Stimulated activated CD8-positive, alpha-beta memory T cell treated with anti-CD3 and anti-CD28 coated beads, Interleukin-4, amount 100 ng/mL, for 48 hours (primary cell): Measurements from ENCODE around the gene ERC1.

Experiments
- DNase-seq: peaks from one replicate; pipeline ENCODE4 v3.0.0-alpha.2; 2020

The ERC1 gene

DNA sequence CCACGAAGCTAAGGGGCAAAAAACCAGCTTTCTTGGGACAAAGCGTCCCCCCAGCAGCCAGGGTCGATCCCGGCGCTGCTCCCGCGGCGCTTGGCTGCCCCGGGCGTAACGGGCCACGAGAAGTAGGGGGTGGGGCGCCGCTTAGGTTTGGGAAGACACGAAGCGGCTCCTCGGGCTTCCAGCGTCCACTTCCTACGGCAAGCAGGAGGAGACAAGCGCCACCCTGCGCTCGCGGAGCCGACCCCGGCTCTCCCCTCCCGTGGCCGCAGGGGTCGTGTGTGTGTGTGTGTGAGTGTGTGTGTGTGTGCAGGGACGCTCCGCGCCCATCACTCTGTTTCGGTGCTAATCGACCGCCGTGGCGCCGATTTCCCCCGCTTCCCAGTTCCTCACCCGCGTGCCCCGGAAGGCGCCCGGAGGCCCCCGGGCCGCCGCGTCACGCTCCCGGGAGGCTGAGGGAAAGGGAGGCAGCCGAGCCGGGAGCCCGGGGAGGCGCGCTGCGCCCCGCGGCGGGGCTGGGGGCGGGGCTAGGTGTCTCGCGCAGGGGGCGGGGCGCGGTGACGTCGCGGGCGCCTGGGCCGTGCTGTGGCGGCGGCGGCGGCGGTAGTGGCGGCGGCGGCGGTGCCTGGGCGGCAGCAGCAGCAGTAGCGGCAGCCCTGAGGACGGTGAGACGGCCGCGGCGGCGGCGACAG is at the start of gene ERC1:
Gene ERC1 (plus strand): TSS at position 563 of the 689 bp plus-strand sequence. CDS start 36,681 bp downstream, outside the sequence.
- peak; percentile 86 for DNase-seq

DNA sequence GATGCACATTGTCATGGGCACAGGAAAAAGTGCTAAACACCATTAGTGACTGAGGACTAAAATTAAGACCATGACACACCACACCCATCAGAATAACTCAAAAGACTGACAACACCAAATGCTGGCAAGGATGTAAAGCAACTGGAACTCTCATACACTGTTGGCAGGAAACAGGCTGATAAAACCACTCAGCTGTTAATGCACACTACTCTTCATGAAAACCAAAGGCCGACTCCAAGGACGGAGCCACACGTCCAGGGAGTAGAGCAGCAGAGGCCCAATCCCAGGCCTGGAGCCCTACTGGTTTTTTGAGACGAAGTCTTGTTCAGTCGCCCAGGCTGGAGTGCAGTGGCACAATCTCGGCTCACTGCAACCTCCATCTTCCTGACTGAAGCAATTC is 48.0 kb upstream of the ERC1 start:
- DNase-seq = no peak

DNA sequence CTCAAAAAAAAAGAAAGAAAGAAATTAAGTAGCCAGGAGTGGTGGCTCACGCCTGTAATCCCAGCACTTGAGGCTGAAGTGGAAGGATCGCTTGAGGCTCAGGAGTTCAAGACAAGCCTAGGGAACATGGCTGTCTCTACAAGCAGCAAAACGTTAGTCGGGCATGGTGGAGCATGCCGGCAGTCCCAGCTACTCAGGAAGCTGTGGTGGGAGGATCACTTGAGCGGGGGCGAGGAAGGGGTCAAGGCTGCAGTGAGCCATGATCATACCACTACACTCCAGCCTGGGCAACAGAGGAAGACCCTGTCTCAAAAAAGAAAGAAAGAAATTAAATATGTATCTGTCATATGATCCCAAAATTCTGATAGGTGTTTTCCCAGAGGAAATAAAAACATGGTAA is 46.8 kb upstream of the ERC1 start:
- no peak for DNase-seq

DNA sequence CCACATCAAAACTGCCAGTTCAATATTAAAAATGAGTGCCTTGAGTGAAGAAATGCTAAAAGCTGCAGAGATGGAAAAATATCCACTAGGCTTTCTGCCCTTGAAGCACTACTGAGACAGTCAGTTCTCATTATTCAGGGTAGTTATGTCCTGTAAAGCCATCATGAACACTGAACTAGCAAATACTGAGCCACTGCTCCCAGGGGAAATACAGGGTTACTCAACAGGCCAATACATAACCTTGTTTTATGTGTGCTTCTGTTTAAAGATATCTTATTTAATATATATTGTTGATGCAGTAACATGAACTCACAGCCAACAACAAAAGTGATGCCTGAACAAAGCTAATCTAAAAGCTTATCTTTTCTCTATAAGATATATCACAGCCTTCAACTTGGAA is 44.8 kb upstream of the ERC1 start:
- no peak for DNase-seq

DNA sequence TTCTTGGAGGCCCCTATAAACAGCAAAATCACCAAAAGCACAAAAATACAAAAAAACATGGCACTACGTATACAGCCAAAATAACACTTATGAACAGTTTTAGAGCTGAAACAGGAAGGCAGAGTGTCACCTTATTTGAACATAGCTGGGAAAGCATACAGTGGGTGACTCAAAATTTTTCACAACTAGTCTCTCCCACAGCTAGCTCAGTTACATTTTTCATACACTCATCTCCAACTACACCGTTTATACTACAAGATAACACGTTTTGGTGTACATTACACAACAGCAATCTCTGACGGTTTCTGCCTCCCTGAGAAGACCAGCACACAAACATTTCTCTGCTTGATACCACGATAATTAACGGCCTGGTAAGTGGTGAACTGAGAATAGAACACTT is 44.4 kb upstream of the ERC1 start:
- DNase-seq = no peak

DNA sequence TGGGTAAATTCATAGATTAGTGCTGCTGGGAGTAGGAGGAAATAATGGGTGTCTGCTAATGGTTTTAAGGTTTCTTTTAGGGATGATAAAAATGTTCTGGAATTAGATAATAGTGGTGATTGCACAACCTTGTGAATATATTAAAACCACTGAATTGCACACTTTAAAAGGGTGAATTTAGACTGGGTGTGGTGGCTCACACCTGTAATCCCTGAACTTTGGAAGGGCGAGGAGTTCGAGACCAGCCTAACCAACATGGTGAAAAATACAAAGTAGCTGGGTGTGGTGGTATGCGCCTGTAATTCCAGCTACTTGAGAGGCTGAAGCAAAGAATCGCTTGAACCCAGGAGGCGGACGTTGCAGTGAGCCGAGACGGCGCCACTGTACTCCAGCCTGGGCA is 42.8 kb upstream of the ERC1 start:
- DNase-seq = no peak

DNA sequence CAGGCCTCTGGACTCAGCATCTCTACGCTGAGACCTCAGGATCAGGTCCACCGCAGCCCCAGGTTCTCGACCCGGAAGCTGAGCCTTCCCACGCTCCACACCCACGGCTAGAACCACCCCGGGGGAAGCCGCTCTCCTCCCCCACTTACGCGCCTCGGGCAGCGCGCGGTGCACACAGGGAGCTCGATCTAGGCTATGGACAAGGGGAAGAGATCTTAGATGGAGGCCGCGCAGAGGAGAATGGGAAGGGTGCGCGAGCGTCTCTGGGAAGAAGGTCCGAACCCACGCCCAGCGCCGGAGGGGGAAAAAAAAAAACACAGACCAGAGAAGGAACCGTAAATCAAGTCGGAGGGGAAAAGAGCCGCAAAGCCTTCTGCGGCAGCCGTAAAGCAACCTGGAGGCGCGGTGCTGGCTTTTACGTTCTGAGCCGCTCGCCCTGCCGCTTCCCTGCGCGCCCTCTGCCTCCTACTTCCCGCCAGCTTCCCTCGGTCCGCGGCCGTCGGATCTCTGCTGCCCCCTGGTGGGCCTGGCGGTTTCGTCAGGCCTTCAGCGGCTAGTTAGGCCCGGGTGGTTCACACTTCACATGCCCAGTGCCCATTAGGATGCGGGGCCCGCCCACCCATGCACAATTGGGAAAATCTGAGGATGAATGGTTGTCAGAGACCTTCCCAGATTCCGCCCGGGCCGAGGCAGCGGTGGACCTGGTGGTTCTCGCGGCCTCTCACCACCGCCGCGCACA is 41.4 kb upstream of the ERC1 start, which contains the start of gene RAD52:
Gene RAD52 (minus strand): TSS at position 242 of the 739 bp plus-strand sequence. CDS start 16,636 bp downstream, outside the sequence.
- DNase-seq = peak; percentile 99

DNA sequence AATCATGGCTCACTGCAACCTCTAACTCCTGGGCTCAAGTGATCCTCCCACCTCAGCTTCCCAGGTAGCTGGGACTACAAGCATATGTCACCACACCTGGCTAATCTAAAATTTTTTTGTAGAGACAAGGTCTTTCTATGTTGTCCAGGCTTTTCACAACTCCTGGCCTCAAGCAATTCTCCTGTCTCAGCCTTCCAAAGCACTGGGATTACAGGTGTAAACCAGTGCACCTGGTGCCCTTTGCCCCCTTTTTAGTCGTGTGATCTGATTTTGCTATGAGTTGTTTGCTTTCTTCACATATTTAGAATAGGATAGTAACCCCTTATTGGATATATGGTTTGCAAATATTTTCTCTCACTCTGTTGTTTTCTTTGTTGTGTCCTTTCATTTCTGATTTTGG is 39.8 kb upstream of the ERC1 start:
- no peak for DNase-seq

DNA sequence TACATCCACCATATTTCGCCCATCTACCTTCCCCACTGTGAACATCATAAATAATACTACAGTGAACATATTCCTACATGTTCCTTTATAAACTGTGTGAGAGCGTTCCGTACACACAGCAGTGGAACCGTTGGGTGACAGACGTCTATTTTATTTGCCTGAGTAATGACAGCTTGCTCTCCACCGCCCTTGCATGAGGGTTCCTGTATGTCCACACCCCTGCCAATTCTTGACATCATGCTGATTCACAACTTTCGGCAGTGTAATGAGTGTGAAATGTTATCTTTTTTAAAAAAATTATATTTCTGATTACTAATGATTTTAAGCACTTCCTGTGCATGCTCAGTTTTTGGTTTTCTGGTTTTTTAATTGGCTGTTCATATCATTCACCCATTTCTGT is 37.2 kb upstream of the ERC1 start:
- no peak for DNase-seq

DNA sequence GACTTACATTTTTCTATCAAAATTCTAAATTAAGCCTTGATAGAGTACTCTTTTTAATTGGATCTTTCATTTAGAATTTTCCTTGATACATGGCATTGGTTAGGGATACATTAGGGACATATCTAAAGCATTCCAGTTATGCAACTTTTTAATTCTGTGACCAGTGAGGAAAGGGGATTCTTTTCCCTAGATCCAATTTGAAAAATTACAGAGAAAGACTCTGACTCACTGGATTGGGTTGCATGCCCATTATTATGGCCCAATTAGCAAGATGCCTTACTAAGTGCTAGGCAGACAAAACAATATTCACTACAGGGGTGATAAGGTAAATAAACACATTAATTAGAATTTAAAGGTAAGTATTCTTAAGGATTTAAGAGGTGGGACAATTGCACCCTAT is 36.3 kb upstream of the ERC1 start:
- DNase-seq = no peak

DNA sequence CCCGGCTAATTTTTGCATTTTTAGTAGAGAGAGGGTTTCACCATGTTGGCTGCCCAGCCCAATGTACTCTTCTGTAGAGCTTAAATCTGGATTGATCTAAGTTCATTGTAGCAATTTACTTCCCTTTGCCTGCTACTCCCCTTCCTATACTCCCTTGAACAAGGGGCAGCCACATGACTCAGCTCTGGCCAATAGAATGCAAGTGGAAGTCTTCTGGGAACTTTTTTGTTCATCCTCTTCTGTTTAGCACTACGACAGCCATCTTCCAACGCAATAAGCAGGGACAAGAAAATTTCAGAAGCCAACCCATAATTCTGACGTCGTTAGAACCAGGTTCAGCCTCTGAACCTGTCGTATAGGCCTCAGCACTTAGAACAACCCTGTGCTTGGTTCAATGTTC is 35.1 kb upstream of the ERC1 start:
- no peak for DNase-seq

DNA sequence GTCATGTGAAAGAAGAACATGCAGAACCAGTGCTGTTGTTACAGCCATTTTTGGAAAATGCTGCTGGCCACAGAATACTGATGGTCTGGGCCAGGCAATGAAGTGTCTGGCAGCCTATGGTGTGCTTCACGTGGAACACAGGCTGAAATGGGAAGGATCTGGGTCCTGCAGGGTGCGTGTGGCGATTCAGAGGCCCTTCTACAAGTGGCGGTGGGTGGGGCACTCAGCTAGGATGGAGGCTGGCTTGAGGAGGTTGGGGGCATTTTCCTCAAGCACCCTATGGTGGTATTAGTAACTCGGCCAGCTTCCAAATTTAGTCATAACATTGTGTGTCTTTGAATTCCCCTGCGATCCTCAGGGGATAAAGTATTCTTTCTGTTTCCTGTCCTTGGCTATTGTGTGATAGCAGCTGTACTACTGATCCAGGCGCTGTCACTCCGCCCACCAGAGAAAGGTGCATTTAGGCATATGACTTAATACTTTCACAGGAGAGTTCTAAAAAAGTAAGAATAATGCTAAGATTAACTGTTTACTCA is 32.4 kb upstream of the ERC1 start:
- DNase-seq = no peak

DNA sequence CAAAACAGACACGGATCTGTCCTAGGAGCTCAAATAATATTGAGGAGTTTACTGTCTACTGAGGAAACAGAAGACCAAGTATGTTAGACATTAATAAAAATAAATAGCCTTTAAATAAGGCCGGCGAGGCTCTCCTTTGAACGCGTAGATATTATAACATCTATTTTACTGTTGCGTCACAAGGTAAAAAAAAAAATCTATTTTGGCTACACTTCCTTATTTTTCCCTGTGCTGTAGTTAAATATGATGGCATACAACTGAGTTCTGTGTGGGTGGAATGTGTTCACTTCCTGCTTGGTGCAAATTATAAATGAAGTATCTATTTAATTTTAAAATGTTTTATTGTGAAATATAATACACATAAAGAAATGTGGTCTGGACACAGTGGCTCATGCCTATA is 24.3 kb upstream of the ERC1 start:
- DNase-seq = no peak

DNA sequence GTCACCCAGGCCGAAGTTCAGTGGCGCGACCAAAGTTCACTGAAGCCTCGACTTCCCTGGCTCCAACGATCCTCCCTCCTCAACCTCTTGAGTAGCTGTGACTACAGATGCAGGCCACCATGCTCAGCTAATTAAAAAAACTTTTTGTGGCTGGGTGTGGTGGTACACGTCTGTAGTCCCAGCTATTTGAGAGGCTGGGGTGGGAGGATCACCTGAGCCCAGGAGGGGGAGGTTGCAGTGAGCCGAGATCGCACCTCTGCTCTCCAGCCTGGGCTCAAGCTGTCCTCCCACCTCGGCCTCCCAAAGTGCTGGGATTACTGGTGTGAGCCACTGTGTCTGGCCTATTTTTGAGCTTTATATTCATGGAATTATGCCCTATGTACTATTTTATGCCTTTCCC is 23.4 kb upstream of the ERC1 start:
- no peak for DNase-seq

DNA sequence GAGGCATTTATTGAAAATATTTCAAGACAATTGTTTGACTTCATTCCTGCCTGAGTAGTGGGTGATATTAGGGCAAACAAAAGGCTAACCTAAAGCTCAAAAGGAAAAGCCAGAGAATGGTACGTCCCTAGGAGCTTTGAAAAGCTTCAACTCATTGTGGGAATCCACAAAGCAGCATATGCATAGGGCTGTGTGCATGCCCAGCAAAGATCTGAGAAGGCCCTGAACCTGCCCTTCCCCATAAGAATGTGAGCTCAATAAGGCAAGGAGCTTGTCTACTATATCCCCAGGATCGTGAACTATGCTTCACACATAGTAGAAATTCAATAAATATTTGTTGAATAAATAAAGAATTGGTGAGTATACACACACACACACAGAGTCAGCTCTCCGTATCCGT is 22.5 kb upstream of the ERC1 start:
- DNase-seq = no peak

DNA sequence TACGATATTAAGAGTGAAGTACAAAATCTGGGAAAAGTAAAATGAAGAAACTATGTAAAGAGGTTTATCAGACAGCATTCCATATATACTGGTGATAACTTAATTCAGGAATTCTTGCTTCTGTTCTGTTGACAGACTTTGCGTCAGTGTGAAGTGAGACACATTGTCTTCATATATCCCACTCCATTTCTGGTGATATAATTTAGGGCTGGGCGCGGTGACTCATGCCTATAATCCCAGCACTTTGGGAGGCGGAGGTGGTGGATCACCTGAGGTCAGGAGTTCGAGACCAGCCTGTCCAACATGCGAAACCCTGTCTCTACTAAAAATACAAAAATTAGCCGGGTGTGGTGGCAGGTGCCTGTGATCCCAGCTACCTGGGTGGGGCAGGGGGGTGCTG is 21.2 kb upstream of the ERC1 start:
- DNase-seq = no peak

DNA sequence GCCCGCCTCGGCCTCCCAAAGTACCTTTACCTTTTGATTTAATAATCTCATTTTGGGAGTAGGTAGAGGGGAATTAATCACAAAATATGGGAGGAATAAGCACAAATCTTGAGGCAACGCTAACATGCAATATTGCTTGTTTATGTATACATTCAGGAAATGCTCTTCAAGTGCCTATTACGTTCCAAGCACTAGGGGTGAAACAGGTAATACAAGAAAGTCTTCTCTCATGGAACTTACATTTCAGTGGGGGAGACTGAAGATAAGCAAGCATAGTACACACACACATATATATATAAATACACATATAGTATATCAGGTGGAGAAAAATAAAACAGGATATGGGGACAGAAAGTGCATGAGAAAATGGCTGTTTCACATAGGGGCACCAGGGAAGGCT is 19.0 kb upstream of the ERC1 start:
- DNase-seq = no peak

DNA sequence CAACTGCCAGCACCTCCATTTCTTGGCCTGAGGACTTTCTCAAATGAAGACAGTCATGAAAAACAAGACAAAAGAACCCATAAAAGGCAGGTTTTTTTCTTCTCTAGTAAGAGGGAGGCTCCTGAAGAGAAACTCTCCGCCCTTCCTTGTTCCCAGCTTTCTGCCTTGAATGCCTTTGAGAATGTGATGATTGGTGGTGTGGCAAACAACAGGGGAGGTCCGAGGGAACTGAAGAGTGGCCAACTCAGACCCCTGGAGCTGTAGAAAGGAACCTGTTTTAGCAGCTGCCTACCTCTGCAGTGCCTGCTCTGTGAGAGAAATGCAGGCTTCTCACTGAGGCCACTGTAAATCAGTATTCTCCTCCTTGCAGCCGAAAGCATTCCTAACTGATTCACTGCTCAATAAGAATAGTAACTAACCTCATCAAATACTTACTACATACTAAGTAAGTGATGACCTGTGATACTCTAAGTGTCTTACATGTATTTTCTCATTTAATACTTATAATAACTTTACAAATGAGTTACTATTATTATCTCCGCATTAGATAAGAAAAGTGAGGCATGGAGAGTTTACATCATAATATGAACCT is 16.7 kb upstream of the ERC1 start:
- no peak for DNase-seq

DNA sequence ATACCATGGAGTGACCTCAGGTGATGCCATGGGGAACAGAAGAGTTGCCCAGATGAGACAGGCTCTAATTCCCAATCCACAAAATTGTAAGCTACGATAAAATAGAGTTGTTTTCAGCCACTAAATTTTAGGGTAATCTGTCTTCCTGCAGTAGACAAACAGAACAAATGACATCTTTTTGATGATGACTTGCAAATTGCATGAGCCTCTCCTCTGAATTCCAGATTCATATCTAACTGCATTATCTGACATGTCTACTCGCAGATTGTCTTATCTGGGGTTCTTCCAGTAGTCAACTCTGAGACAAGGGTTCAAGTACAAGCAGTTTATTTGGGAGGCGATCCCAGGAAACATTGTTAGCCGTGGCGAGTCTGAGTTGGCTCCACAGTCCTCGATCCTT is 14.4 kb upstream of the ERC1 start:
- no peak for DNase-seq

DNA sequence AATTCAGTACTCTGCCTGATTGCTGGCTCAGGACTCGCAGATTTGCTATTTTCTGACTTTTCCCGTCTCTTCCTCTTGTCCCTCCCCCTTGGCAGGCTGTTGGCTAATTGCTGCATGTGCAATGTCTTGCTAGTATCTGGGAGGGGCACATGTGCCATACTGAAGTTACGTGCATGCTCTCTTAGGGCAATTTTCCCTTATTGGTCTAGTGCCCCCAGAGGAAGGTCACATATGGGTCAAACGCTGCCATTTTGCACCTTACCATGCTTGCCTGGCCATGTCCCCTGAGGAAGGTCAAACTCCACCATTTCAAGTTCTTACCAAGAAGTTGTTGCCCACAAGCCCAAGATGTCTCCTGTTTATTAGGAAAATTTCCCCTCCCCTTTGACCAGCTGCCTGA is 13.9 kb upstream of the ERC1 start:
- no peak for DNase-seq

DNA sequence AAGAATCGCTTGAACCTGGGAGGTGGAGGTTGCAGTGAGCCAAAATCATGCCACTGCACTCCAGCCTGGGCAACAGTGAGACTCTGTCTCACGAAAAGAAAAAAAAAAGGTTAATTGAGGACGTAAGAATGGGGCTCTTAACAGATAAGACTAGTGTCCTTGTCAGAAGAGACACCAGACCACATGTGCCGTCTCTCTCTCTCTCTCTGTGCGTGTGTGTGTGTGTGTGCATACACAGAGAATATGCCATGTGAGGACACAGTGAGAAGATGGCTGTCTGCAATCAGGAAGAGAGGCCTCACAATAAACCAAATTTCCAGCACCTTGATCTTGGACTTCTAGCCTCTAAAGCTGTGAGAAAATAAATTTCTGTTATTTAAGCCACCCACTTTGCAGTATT is 11.7 kb upstream of the ERC1 start:
- no peak for DNase-seq

DNA sequence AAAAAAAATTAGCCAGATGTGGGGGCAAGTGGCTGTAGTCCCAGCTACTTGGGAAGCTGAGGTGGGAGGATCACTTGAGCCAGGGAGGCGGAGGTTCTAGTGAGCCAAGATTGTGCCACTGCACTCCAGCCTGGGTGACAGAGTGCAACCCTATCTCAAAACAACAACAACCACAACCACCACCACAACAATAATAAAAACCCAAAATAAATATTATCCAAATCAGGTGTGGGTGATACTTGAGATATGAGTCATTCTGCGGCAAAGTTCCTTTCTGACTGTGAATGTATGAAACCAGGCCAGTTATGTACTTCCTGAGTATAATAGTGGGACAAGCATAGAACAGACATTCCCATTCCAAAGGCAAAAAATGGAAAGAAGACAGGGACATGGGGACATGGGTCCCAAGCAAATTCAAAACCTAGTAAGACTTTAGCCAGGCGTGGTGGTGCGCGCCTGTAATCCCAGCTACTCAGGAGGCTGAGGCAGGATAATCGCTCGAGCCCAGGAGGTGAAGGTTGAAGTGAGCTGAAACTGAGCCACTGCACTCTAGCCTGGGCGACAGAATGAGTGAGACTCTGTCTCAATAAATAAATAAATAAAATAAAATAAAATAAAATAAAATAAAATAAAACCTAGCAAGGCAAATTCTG is 9.7 kb upstream of the ERC1 start:
- DNase-seq = no peak

DNA sequence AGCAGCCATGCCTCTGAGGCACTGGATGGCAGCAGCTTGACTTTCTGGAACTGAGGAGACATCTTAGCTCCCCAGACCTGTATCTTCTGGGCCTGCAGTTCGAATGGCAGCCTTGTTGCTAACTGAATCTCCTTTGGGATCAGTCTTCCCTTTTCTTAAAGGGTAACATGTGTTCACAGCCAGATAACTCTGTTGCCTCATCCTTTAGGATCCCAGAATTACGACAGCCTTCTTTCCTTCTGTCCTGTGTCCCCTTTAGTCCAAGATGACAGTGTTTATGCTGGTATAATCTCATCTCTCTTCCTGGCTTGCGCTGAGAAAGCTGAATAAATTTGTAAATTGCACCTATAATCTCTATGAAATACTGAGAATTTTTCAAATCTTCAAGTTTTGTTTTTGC is 9.1 kb upstream of the ERC1 start:
- DNase-seq = no peak

DNA sequence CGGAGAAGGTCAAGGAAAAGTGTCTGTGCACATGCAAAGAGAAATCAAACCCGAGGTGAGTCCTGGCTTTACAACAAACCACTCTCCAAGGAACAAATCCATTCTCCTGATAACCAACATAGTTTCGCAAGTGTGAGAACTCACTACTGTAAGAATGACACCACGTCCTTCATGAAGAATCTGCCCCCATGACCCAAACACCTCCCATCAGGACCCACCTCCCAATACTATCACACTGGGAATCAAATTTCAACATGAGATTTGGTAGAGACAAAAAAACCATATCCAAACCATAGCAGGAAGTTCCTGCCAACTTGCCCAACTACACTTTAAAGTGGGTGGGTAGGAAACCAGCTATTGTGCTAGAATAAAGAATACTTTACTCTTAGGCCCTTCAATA is 2.4 kb upstream of the ERC1 start:
- no peak for DNase-seq
